Measurements from ENCODE around the gene CFAP46.
"Not testable (repeated sequence)": the region's sequence is repeated elsewhere in the genome, so short reads cannot be mapped to it uniquely, and the experiment has no call there.

The CFAP46 gene

GRCh38 chr10:132925614-132926013, 16.8 kb downstream of the CFAP46 start:
- H3K9me3 ChIP-seq (ENCODE audit: control insufficient read depth, low read length) = no peaks in the 10 kb centered on the region
- H3K27me3 ChIP-seq (ENCODE audit: control insufficient read depth, insufficient read depth, low read length) = no peaks in the 10 kb centered on the region
- H3K4me1 ChIP-seq (ENCODE audit: control insufficient read depth, insufficient read depth, low read length) = peaks cover 9% of the 10 kb centered on the region
- no peaks in the 10 kb centered on the region for H3K36me3 ChIP-seq (ENCODE audit: control insufficient read depth, insufficient read depth, low read length)
- H3K4me3 ChIP-seq (ENCODE audit: low read length) = no peak overlapping the region
- H3K9ac ChIP-seq (ENCODE audit: low read length) = no peak overlapping the region

- Histone ChIP-seq H3K27me3 (ENCODE audit: control insufficient read depth, insufficient read depth, low read length) (no peaks in the 10 kb centered on the region), H3K4me1 (ENCODE audit: control insufficient read depth, insufficient read depth, low read length) (peaks cover 9% of the 10 kb centered on the region), H3K9me3 (ENCODE audit: control insufficient read depth, low read length) (no peaks in the 10 kb centered on the region), H3K4me3 (ENCODE audit: low read length) (no peak overlapping the region), H3K9ac (ENCODE audit: low read length) (no peak overlapping the region), H3K36me3 (ENCODE audit: control insufficient read depth, insufficient read depth, low read length) (no peaks in the 10 kb centered on the region)
Measured at GRCh38 chr10:132925071-132925561, 17.3 kb downstream of the CFAP46 start.

GRCh38 chr10:132924046-132924952, 18.1 kb downstream of the CFAP46 start:
- Histone ChIP-seq H3K9ac (ENCODE audit: low read length) (no peak overlapping the region), H3K4me1 (ENCODE audit: control insufficient read depth, insufficient read depth, low read length) (peaks cover 9% of the 10 kb centered on the region), H3K4me3 (ENCODE audit: low read length) (no peak overlapping the region), H3K36me3 (ENCODE audit: control insufficient read depth, insufficient read depth, low read length) (no peaks in the 10 kb centered on the region), H3K9me3 (ENCODE audit: control insufficient read depth, low read length) (no peaks in the 10 kb centered on the region), H3K27me3 (ENCODE audit: control insufficient read depth, insufficient read depth, low read length) (no peaks in the 10 kb centered on the region)

- H3K4me3 ChIP-seq (ENCODE audit: low read length); H3K4me1 ChIP-seq (ENCODE audit: control insufficient read depth, insufficient read depth, low read length): not testable (repeated sequence)
Measured at GRCh38 chr10:132923384-132923783, 19.0 kb downstream of the CFAP46 start.

GRCh38 chr10:132922872-132923271, 19.5 kb downstream of the CFAP46 start:
- H3K36me3 ChIP-seq (ENCODE audit: control insufficient read depth, insufficient read depth, low read length) = no peaks in the 10 kb centered on the region
- H3K9me3 ChIP-seq (ENCODE audit: control insufficient read depth, low read length) = no peaks in the 10 kb centered on the region
- no peak overlapping the region for H3K9ac ChIP-seq (ENCODE audit: low read length)
- peaks cover 9% of the 10 kb centered on the region for H3K4me1 ChIP-seq (ENCODE audit: control insufficient read depth, insufficient read depth, low read length)
- H3K27me3 ChIP-seq (ENCODE audit: control insufficient read depth, insufficient read depth, low read length) = no peaks in the 10 kb centered on the region
- H3K4me3 ChIP-seq (ENCODE audit: low read length) = no peak overlapping the region

More at GRCh38 chr10:132923384-132923783, 19.0 kb downstream of the CFAP46 start:
- not testable (repeated sequence) for H3K9ac ChIP-seq (ENCODE audit: low read length); H3K27me3 ChIP-seq (ENCODE audit: control insufficient read depth, insufficient read depth, low read length); H3K36me3 ChIP-seq (ENCODE audit: control insufficient read depth, insufficient read depth, low read length); H3K9me3 ChIP-seq (ENCODE audit: control insufficient read depth, low read length)

GRCh38 chr10:132921818-132922807, 20.3 kb downstream of the CFAP46 start:
- H3K27me3 ChIP-seq (ENCODE audit: control insufficient read depth, insufficient read depth, low read length) = no peaks in the 10 kb centered on the region
- peaks cover 12% of the 10 kb centered on the region for H3K4me1 ChIP-seq (ENCODE audit: control insufficient read depth, insufficient read depth, low read length)
- H3K9me3 ChIP-seq (ENCODE audit: control insufficient read depth, low read length) = no peaks in the 10 kb centered on the region
- no peaks in the 10 kb centered on the region for H3K36me3 ChIP-seq (ENCODE audit: control insufficient read depth, insufficient read depth, low read length)
- H3K4me3 ChIP-seq (ENCODE audit: low read length) = no peak overlapping the region
- H3K9ac ChIP-seq (ENCODE audit: low read length) = no peak overlapping the region

GRCh38 chr10:132921086-132921485, 21.3 kb downstream of the CFAP46 start:
- peaks cover 22% of the 10 kb centered on the region for H3K4me1 ChIP-seq (ENCODE audit: control insufficient read depth, insufficient read depth, low read length)
- H3K9me3 ChIP-seq (ENCODE audit: control insufficient read depth, low read length) = no peaks in the 10 kb centered on the region
- H3K4me3 ChIP-seq (ENCODE audit: low read length) = no peak overlapping the region
- no peaks in the 10 kb centered on the region for H3K36me3 ChIP-seq (ENCODE audit: control insufficient read depth, insufficient read depth, low read length)
- no peak overlapping the region for H3K9ac ChIP-seq (ENCODE audit: low read length)
- H3K27me3 ChIP-seq (ENCODE audit: control insufficient read depth, insufficient read depth, low read length) = no peaks in the 10 kb centered on the region

- Histone ChIP-seq H3K9me3 (ENCODE audit: control insufficient read depth, low read length) (no peaks in the 10 kb centered on the region), H3K9ac (ENCODE audit: low read length) (no peak overlapping the region), H3K4me1 (ENCODE audit: control insufficient read depth, insufficient read depth, low read length) (peaks cover 24% of the 10 kb centered on the region), H3K36me3 (ENCODE audit: control insufficient read depth, insufficient read depth, low read length) (no peaks in the 10 kb centered on the region), H3K4me3 (ENCODE audit: low read length) (no peak overlapping the region), H3K27me3 (ENCODE audit: control insufficient read depth, insufficient read depth, low read length) (no peaks in the 10 kb centered on the region)
Measured at GRCh38 chr10:132920101-132920925, 22.1 kb downstream of the CFAP46 start.

- peaks cover 24% of the 10 kb centered on the region for H3K4me1 ChIP-seq (ENCODE audit: control insufficient read depth, insufficient read depth, low read length)
- H3K4me3 ChIP-seq (ENCODE audit: low read length) = no peak overlapping the region
- no peaks in the 10 kb centered on the region for H3K36me3 ChIP-seq (ENCODE audit: control insufficient read depth, insufficient read depth, low read length)
- H3K27me3 ChIP-seq (ENCODE audit: control insufficient read depth, insufficient read depth, low read length) = no peaks in the 10 kb centered on the region
- no peaks in the 10 kb centered on the region for H3K9me3 ChIP-seq (ENCODE audit: control insufficient read depth, low read length)
- no peak overlapping the region for H3K9ac ChIP-seq (ENCODE audit: low read length)
Measured at GRCh38 chr10:132919374-132920100, 22.8 kb downstream of the CFAP46 start.

GRCh38 chr10:132918617-132919373, 23.6 kb downstream of the CFAP46 start:
- H3K27me3 ChIP-seq (ENCODE audit: control insufficient read depth, insufficient read depth, low read length) = no peaks in the 10 kb centered on the region
- H3K9me3 ChIP-seq (ENCODE audit: control insufficient read depth, low read length) = no peaks in the 10 kb centered on the region
- no peak overlapping the region for H3K9ac ChIP-seq (ENCODE audit: low read length)
- no peak overlapping the region for H3K4me3 ChIP-seq (ENCODE audit: low read length)
- peaks cover 24% of the 10 kb centered on the region for H3K4me1 ChIP-seq (ENCODE audit: control insufficient read depth, insufficient read depth, low read length)
- H3K36me3 ChIP-seq (ENCODE audit: control insufficient read depth, insufficient read depth, low read length) = no peaks in the 10 kb centered on the region
